Astrocyte of the hippocampus (primary cell): ENCODE results near the gene GPR18.

Experiments used
- DNase-seq: peaks from one replicate; pipeline ENCODE4 v3.0.0; 2011; ENCODE audit warnings: low read depth, low spot score

The GPR18 gene

GRCh38 chr13:99208185-99208584, 50.0 kb downstream of the GPR18 start:
- DNase-seq, result no peak

- no peak for DNase-seq
Observed at GRCh38 chr13:99207511-99207910, 50.7 kb downstream of the GPR18 start.

GRCh38 chr13:99206873-99207272, 51.3 kb downstream of the GPR18 start:
- DNase-seq, result no peak

GRCh38 chr13:99206226-99206625, 52.0 kb downstream of the GPR18 start:
- no peak for DNase-seq

- no peak for DNase-seq
Observed at GRCh38 chr13:99205621-99206220, 52.5 kb downstream of the GPR18 start.
